Measurements from ENCODE around the gene RAB4B.
"Not testable (repeated sequence)": the region's sequence is repeated elsewhere in the genome, so short reads cannot be mapped to it uniquely, and the experiment has no call there.

Gene RAB4B

GRCh38 chr19:40825460-40826095 lies 47.5 kb downstream of the RAB4B start:
- not testable (repeated sequence) for DNase-seq

- DNase-seq: not testable (repeated sequence)
Observed at GRCh38 chr19:40826312-40826698, 48.3 kb downstream of the RAB4B start.

GRCh38 chr19:40826699-40827385 lies 48.8 kb downstream of the RAB4B start:
- DNase-seq: peak; percentile 38

DNA sequence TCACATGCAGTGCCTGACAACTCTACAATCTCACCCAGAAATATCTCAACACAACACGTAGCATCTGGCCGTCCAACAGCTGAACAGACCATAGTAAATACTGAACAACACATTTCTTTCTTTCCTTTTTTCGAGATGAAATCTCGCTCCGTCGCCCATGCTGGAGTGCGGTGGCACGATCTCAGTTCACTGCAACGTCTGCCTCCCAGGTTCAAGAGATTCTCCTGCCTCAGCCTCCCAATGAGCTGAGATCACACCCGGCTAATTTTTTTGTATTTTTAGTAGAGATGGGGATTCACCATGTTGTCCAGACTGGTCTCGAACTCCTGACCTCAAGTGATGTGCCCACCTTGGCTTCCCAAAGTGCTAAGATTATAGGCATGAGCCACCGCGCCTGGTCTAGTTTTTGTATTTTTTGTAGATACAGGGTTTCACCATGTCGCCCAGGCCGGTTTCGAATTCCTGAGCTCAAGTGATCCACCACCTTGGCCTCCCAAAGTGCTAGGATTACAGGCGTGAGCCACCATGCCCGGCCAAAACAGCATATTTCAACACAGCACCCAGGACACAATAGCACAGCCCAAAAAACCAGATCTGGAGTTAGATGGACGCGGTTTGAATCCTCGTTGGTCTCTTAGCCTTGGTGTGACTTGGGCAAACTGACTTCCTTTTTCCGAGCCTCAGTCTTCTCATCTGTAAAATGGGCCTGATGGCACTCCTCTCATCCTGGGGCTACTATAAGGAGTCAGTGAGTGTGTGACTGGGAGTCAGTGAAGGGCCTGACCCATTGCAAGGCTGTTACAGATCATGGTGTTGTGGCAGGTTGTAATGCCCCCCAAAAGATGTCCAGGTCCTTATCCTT lies 49.6 kb downstream of the RAB4B start:
- DNase-seq: no peak

- DNase-seq: no peak
Observed at GRCh38 chr19:40829205-40829604, 51.2 kb downstream of the RAB4B start.

DNA sequence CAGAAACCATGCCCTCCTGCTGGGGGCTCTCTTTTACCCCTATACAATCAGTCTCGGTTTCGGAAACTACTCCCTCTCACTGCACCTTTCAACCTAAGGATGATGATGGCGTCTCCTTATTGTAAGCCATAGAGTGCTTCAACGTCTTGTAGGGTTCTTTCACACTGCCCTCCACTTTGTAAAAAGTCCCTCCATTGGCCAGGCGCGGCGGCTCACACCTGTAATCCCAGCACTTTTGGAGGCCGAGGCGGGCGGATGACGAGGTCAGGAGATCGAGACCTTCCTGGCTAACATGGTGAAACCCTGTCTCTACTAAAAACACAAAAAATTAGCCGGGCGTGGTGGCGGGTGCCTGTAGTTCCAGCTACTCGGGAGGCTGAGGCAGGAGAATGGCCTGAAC lies 52.7 kb downstream of the RAB4B start:
- not testable (repeated sequence) for DNase-seq

GRCh38 chr19:40831502-40832430 lies 53.7 kb downstream of the RAB4B start:
- DNase-seq: no peak

DNA sequence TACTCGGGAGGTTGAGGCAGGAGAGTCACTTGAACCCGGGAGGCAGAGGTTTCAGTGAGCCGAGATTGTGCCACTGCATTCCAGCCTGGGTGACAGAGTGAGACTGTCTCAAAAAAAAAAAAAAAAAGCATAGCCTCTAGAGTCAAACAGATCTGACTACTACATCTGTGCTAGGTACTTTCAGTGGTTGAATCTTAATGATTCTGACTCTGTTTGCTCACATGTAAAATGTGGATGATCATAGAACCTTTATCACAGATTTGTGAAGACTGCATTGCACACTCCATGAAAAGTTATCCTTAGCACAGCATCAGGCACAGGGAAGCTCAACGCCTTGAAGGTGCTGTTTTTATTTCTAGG lies 54.4 kb downstream of the RAB4B start:
- DNase-seq: not testable (repeated sequence)

DNA sequence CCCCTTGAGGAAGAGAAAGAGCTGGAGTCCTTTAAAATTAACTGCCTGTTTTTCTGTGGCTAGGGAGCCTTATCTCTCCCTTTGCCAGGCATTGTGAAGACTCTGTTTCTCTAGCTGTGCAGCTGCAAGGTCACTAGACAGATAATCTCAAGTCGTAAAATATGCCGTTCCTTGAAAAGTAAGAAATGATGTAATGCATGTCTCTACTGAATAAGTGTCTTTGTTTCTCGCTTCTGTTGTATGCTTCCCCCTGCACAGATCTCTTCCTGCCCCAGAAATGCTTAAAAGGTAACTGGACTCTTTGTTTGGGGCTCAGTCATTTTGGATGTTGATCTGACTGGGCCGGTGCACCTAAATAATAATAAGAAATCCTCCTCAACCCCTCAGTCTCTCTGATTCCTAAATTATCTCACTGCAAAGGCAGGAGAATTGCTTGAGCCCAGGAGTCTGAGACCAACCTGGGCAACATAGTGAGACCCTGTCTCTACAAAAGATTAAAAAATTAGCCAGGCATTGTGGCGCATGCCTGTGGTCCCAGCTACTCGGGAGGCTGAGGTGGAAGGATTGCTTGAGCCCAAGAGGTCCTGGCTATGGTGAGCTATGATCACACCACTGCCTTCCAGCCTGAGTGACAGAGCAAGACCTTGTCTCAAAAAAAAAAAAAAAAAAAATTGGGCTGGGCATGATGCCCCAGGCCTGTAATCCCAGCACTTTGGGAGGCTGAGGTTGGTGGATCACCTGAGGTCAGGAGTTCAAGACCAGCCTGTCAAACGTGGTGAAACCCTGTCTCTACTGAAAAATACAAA lies 55.9 kb downstream of the RAB4B start:
- DNase-seq: not testable (repeated sequence)

DNA sequence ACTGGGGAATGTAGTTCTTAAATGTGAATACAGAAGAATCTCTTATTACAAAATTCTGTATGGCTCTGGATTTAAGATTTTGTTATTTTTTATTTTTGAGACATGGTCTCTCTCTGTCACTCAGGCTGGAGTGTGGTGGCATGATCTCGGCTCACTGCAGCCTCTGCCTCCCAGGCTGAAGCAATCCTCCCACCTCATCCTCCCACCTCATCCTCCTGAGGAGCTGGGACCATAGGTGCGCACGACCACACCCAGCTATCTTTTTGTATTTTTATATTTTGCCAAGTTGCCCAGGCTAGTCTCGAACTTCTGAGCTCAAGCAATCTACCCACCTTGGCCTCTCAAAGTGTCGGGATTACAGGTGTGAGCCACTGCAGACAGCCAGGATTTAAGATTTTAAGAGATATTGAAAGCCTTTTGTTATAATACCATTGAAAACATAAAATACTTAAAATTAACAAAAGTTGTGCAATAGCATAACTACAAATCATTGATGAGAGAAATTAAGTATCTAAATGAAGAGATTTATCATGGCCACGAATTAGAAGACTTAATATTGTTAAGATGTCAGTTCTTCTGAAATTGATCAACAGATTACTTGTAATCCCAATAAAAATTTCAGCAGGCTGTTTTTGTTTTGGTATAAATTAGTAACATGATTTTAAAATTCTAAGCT lies 58.8 kb downstream of the RAB4B start:
- DNase-seq: no peak

DNA sequence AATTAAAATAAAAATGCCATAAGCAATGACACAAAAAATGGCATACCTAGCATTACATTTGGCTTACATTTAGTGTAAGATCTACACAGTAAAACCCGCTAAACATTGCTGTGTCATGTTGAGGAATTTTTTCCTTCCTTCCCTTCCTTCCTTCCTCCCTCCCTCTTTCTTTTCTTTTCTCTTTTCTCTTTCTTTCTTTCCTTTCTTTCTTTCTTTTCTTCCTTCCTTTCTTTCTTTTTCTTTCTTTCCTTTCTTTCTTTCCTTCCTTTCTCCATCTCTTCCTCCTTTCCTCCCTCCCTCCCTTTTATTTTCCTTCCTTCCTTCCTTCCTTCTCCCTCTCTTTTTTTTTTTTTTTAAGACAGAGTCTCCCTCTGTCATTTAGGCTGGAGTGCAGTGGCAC lies 60.4 kb downstream of the RAB4B start:
- not testable (repeated sequence) for DNase-seq

DNA sequence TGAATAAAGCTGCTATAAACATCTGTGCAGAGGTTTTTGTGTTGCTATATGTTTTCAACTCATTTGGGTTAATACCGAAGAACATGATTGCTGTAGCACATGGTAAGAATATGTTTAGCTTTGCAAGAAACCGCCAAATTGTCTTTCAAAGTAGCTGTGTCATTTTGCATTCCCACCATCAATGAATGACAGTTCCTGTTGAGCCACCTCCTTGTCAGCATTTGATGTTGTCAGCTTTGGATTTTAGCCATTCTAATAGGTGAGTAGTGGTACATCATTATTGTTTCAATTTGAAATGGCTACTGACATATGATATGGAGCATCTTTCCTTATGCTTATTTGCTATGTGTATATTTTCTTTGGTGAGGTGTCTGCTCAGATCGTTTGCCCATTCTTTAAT lies 64.0 kb downstream of the RAB4B start:
- DNase-seq: not testable (repeated sequence)

DNA sequence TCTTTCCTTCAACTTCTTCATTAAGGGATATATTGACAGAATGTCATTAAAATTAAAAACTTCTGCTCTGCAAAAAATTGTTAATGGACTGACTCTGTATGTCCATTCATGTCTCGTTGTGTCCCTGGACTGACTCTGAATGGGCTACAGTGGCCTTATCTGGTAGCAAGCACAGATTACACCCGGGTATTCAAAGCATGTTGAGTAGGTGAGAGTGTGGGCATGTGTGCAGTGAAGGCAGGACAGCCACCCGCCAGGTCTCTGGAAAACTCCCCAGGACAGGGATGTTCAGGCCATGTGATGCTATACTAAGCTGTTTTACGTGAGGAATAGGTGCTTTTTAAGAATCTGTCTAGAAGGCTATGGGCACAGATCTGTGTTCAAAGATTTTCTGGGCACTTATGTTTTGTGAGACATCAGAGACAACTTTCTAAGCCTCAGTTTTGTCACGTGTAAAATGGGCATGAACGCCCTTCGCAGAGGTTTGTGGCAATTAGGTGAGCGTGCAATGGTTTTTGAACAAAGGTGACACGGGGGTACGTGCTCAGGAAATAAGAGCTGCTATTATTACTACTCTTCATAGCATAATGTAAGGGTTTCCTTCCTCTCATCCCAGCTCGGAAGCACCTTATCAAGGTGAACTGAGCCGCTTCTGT lies 65.1 kb downstream of the RAB4B start:
- not testable (repeated sequence) for DNase-seq

DNA sequence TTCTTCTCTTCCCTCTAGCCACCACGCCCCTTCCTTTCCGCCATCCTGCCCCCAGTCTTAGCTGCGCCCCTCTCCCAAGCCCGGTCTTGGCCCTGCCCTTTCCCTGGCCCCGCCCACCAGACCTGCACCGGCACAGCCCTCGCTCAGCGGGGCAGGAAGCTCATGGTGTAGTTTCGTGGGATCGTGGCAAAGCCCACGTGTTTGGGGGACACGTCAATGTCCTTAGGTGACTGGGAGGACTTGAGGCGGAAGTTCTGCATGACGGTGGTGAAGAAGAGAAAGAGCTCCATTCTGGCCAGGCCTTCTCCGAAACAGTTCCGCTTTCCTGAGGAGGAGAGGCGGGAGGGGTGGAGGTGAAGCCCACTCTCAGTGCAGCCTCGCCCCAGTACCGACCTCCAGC lies 65.6 kb downstream of the RAB4B start:
- peak; percentile 69 for DNase-seq
